ENCODE results near the gene RCHY1.
"Not testable (repeated sequence)": the region's sequence is repeated elsewhere in the genome, so short reads cannot be mapped to it uniquely, and the experiment has no call there.

RCHY1 gene

GRCh38 chr4:75513526-75514130, 575 bp downstream of the RCHY1 start:
- no peak for DNase-seq (ENCODE audit: low read depth)
- no peak for TF ChIP-seq CTCF (IDR thresholded peaks at IDR 0.05; ENCODE audit: control insufficient read depth, extremely low read depth, insufficient read depth)
- peak overlapping the region; percentile 81 for H3K4me3 ChIP-seq (ENCODE audit: low read depth, low read length)

- DNase-seq (ENCODE audit: low read depth), result no peak
- H3K4me3 ChIP-seq (ENCODE audit: low read depth, low read length), result peak overlapping the region; percentile 81
- no peak for TF ChIP-seq CTCF (IDR thresholded peaks at IDR 0.05; ENCODE audit: control insufficient read depth, extremely low read depth, insufficient read depth)
These were observed 1.6 kb downstream of the RCHY1 start for GRCh38 chr4:75512386-75513211.

GRCh38 chr4:75511841-75512240, 2.4 kb downstream of the RCHY1 start:
- DNase-seq (ENCODE audit: low read depth), result no peak
- 0 out of 2 replicates have a peak overlapping the region, but pooled peaks have one; percentile 5 for H3K4me3 ChIP-seq (ENCODE audit: low read depth, low read length)
- no peak for TF ChIP-seq CTCF (IDR thresholded peaks at IDR 0.05; ENCODE audit: control insufficient read depth, extremely low read depth, insufficient read depth)

GRCh38 chr4:75509592-75509991, 4.6 kb downstream of the RCHY1 start:
- not testable (repeated sequence) for DNase-seq (ENCODE audit: low read depth); H3K4me3 ChIP-seq (ENCODE audit: low read depth, low read length)

GRCh38 chr4:75505630-75506029, 8.6 kb downstream of the RCHY1 start:
- DNase-seq (ENCODE audit: low read depth), result no peak
- no peak for TF ChIP-seq CTCF (IDR thresholded peaks at IDR 0.05; ENCODE audit: control insufficient read depth, extremely low read depth, insufficient read depth)
- H3K4me3 ChIP-seq (ENCODE audit: low read depth, low read length), result peak overlapping the region; percentile 24; the same call in 1 of the 2 replicates

- no peak overlapping the region for H3K4me3 ChIP-seq (ENCODE audit: low read depth, low read length)
- TF ChIP-seq CTCF (IDR thresholded peaks at IDR 0.05; ENCODE audit: control insufficient read depth, extremely low read depth, insufficient read depth), result no peak
- DNase-seq (ENCODE audit: low read depth), result no peak
These were observed 11.5 kb downstream of the RCHY1 start for GRCh38 chr4:75502671-75503070.

- no peak for DNase-seq (ENCODE audit: low read depth)
- TF ChIP-seq CTCF (IDR thresholded peaks at IDR 0.05; ENCODE audit: control insufficient read depth, extremely low read depth, insufficient read depth), result no peak
These were observed 14.3 kb downstream of the RCHY1 start for GRCh38 chr4:75499900-75500299.

More at GRCh38 chr4:75499900-75500299, 14.3 kb downstream of the RCHY1 start:
- H3K4me3 ChIP-seq (ENCODE audit: low read depth, low read length), result no peak overlapping the region
